Adrenal gland (tissue), 12 donors: ENCODE results near the gene CACNA1H. TPM values are rescaled to one million over a fixed set of nuclear protein-coding genes. Genes with fewer than 3 reads are reported as not detected.

Source experiments
- DNase-seq, 7 donors: peaks; one replicate each; pipeline ENCODE4 v3.0.0-alpha.2; 2019 to 2020
- H3K27ac ChIP-seq, 5 donors: fragments of 200-600 bp; sonication (generic) in 4 of 5; 1 replicate in 3 of 5; 2 replicates in 2 of 5; pipeline versions ENCODE4 v1.5.1 to v1.8.0; 2016 to 2020; ENCODE audit warnings: mild to moderate bottlenecking in 1 of 5
- H3K27me3 ChIP-seq: fragments of 200-600 bp; 2 replicates; pipeline ENCODE4 v1.8.0; 2021
- H3K36me3 ChIP-seq, 2 donors: fragments of 200-600 bp; replicated peaks in 1 of 2; 1 replicate in 1 of 2; 2 replicates in 1 of 2; pipeline versions ENCODE4 v1.5.1 to v1.8.0; 2018 to 2022
- H3K4me1 ChIP-seq, 2 donors: fragments of 200-600 bp; replicated peaks in 1 of 2; 1 replicate in 1 of 2; 2 replicates in 1 of 2; pipeline versions ENCODE4 v1.5.1 to v1.8.0; 2018 to 2021
- H3K4me3 ChIP-seq, 4 donors: fragments of 200-600 bp; sonication (generic) in 3 of 4; one replicate each; pipeline ENCODE4 v1.5.1; 2016 to 2018
- H3K9me3 ChIP-seq, 3 donors: fragments of 200-600 bp; sonication (generic) in 1 of 3; replicated peaks in 1 of 3; 1 replicate in 2 of 3; 2 replicates in 1 of 3; pipeline versions ENCODE4 v1.5.1 to v1.8.0; 2016 to 2021
- CTCF ChIP-seq, 6 experiments: fragments of 450-650 bp in 4 of 6; fragments of 200-600 bp in 2 of 6; sonication (generic) in 1 of 6; IDR thresholded peaks; 1 replicate in 5 of 6; 2 replicates in 1 of 6; pipeline versions ENCODE4 v1.5.1 to v1.8.0; 2016 to 2021; ENCODE audit warnings: antibody characterized with exemption in 6 of 6, mild to moderate bottlenecking in 2 of 6, moderate library complexity in 1 of 6
- POLR2A ChIP-seq, 2 donors: fragments of 450-650 bp; IDR thresholded peaks; one replicate each; pipeline ENCODE4 v1.6.1; 2017; ENCODE audit warnings: antibody characterized with exemption in 2 of 2, mild to moderate bottlenecking in 2 of 2, moderate library complexity in 1 of 2
- WGBS, 4 donors: extraction: QIAGEN DNeasy Blood & Tissue Kit in 2 of 4; methylation state at CpG; one replicate each; pipeline versions ENCODE4 v1.1.5 to v1.1.7; 2013 to 2017; 5-methylcytosine and 5-hydroxymethylcytosine counted together
- intact Hi-C, 2 donors: fragments of 100-400 bp; cut with DNase I; formaldehyde crosslinking; loops; one replicate each; pipeline versions ENCODE4 v1.14.1 to v1.15.0; 2022 to 2023
- polyA plus RNA-seq, 3 donors: library from polyadenylated mRNA; stranded (reverse); fragments of 200-250 nt in 2 of 3; fragments of 350-450 nt in 1 of 3; fragmentation: Illumina TruSeq in 1 of 3; extraction: RNeasy Lipid Tissue Mini Kit (QIAGEN cat#74804) in 1 of 3; gene quantifications; one replicate each; pipeline ENCODE4 v1.2.3, GENCODE V29; 2013 to 2014
- total RNA-seq, 9 donors: library from RNA; depleted of rRNA in 4 of 9; stranded (reverse); fragments of >200 nt in 4 of 9; fragments of 120-200 nt in 1 of 9; fragmentation: NEBNext Ultra II Directional in 1 of 9; extraction: Animal tissue kit (Norgen Biotek cat#: 25700) in 1 of 9; gene quantifications; one replicate each; pipeline versions ENCODE4 v1.1.0 to v1.2.4, GENCODE V29; 2013 to 2023
- donor health status: healthy with polysubstance abuse.
- donor health status: Bipolar disorder and iron deficiency.
- donor health status: DM: yes; HTN: yes; CAD: no.
- donor health status: DM: no; HTN: no; CAD: no.
- donor health status: DM: no; HTN: no; CAD: no.
- donor health status: DM: yes; HTN: yes; CAD: no.

Gene CACNA1H
- total and polyA plus RNA-seq, 12 donors = 14.0 to 121 (median 34.9) TPM

DNA sequence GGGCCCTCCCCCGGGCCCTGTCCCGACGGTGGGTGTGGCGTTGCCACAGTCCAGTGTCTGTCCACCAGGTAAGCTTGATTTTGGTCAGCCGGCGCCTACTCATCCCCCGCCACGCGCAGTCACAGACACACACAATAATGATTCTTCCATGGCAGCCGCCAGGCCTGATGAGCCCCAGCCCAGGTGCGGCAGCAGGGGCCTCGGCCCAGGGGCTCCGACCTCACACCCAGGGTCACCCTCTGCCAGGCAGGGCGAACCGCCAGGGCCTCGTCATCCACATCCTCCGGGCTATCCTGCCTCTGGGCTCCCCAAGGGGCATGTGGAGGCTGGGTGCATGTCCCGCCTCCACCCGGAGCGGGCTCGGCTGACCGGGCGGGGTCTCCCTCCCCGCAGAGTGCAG, 64.6 kb downstream of the CACNA1H start:
- no peaks in the 10 kb centered on the region for H3K9me3 ChIP-seq
- intact Hi-C loops = no loop called here
- H3K27ac ChIP-seq = no peak overlapping the region
- DNase-seq = no peak
- peaks cover 0 to 15% of the 10 kb centered on the region in 2 donors for H3K36me3 ChIP-seq
- H3K27me3 ChIP-seq = no peaks in the 10 kb centered on the region
- no peak overlapping the region for H3K4me3 ChIP-seq
- TF ChIP-seq POLR2A (IDR thresholded peaks at IDR 0.05) (no peak), CTCF (IDR thresholded peaks at IDR 0.05) (no peak)
- H3K4me1 ChIP-seq = no peaks in the 10 kb centered on the region
- 60 to 91% (median 89%) methylated on average over 2 to 24 of the region's 24 CpGs for WGBS, 4 donors

- Histone ChIP-seq H3K4me3 (no peak overlapping the region), H3K4me1 (no peaks in the 10 kb centered on the region), H3K27ac (no peak overlapping the region), H3K27me3 (no peaks in the 10 kb centered on the region), H3K36me3 (peaks cover 0 to 15% of the 10 kb centered on the region in 2 donors), H3K9me3 (no peaks in the 10 kb centered on the region)
- intact Hi-C loops = no loop called here
- TF ChIP-seq CTCF (IDR thresholded peaks at IDR 0.05) (no peak), POLR2A (IDR thresholded peaks at IDR 0.05) (no peak)
- WGBS, 4 donors = 82 to 94% (median 92%) methylated on average over 25 to 49 of the region's 49 CpGs
- no peak for DNase-seq
Observed at GRCh38 chr16:1218061-1218929, 65.4 kb downstream of the CACNA1H start.

DNA sequence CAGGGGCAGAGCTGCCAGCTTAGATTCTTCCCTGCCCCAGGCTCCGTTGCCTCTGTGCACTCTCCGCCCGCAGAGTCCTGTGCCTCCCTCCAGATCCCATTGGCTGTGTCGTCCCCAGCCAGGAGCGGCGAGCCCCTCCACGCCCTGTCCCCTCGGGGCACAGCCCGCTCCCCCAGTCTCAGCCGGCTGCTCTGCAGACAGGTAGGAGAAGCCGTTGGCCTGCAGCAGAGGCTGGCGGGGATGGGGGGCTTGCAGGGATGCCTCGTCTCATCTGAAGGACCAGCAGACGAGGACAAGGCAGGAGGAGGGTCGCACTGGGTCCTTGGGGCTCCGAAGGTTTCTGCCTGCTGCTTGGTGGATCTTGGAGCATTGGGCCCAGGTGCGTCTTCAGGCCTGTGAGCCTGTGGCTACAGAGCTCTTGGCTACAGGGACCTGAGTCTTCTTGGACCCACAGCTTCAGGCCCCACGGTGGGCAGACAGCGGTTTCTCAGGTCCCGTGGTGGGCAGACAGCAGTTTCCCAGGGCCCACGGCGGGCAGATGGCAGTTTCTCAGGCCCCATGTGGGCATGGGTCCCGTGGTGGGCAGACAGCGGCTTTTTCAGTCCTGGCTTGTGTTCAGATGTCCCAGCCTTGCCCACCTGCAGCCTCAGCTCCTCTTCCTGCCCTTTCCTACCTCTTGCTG, 66.2 kb downstream of the CACNA1H start:
- no peak for DNase-seq
- Histone ChIP-seq H3K4me1 (no peaks in the 10 kb centered on the region), H3K27ac (no peak overlapping the region), H3K4me3 (no peak overlapping the region), H3K36me3 (peaks cover 0 to 15% of the 10 kb centered on the region in 2 donors), H3K9me3 (no peaks in the 10 kb centered on the region), H3K27me3 (no peaks in the 10 kb centered on the region)
- 88 to 96% (median 92%) methylated on average over 10 to 24 of the region's 24 CpGs for WGBS, 4 donors
- no peak for TF ChIP-seq POLR2A (IDR thresholded peaks at IDR 0.05)
- TF ChIP-seq CTCF (IDR thresholded peaks at IDR 0.05) = no peak
- intact Hi-C loops = no loop called here

- H3K27me3 ChIP-seq = no peaks in the 10 kb centered on the region
- H3K4me3 ChIP-seq = no peak overlapping the region
- DNase-seq = no peak
- intact Hi-C loops = no loop called here
- WGBS, 4 donors = 92 to 100% (median 94%) methylated on average over 9 to 55 of the region's 55 CpGs
- no peak for TF ChIP-seq POLR2A (IDR thresholded peaks at IDR 0.05)
- TF ChIP-seq CTCF (IDR thresholded peaks at IDR 0.05) = no peak
- H3K36me3 ChIP-seq = peaks cover 0 to 15% of the 10 kb centered on the region in 2 donors
- no peaks in the 10 kb centered on the region for H3K4me1 ChIP-seq
- H3K9me3 ChIP-seq = no peaks in the 10 kb centered on the region
- no peak overlapping the region for H3K27ac ChIP-seq
Observed at GRCh38 chr16:1220098-1220728, 67.3 kb downstream of the CACNA1H start.
